Trophoblast cell (in vitro differentiated cells and primary cell): ENCODE results near the gene PKD2L1.
"Not testable (repeated sequence)": the region's sequence is repeated elsewhere in the genome, so short reads cannot be mapped to it uniquely, and the experiment has no call there.

Experiments
- DNase-seq, 2 donors: peaks; one replicate each; pipeline ENCODE4 v3.0.0-alpha.2; 2016
- H2AFZ ChIP-seq: 2 replicates; pipeline ENCODE4 v1.6.1; 2013; ENCODE audit warnings: low read length, moderate library complexity, mild to moderate bottlenecking; ENCODE audit not compliant: insufficient read depth, poor library complexity
- H2AK5ac ChIP-seq: 2 replicates; pipeline ENCODE4 v1.6.1; 2013; ENCODE audit warnings: mild to moderate bottlenecking, low read length
- H2BK120ac ChIP-seq: 2 replicates; pipeline ENCODE4 v1.6.1; 2013; ENCODE audit warnings: low read length, mild to moderate bottlenecking, moderate library complexity; ENCODE audit not compliant: insufficient read depth, poor library complexity
- H2BK12ac ChIP-seq: 2 replicates; pipeline ENCODE4 v1.6.1; 2013; ENCODE audit warnings: mild to moderate bottlenecking, low read length, moderate library complexity
- H2BK5ac ChIP-seq: 2 replicates; pipeline ENCODE4 v1.6.1; 2013; ENCODE audit warnings: low read length, low read depth, moderate library complexity, mild to moderate bottlenecking; ENCODE audit not compliant: poor library complexity
- H3K14ac ChIP-seq: 2 replicates; pipeline ENCODE4 v1.6.1; 2013; ENCODE audit warnings: mild to moderate bottlenecking, low read length
- H3K18ac ChIP-seq: 2 replicates; pipeline ENCODE4 v1.6.1; 2013; ENCODE audit warnings: mild to moderate bottlenecking, low read length
- H3K23ac ChIP-seq: 2 replicates; pipeline ENCODE4 v1.6.1; 2013; ENCODE audit warnings: low read length
- H3K27ac ChIP-seq: 2 replicates; pipeline ENCODE4 v1.5.1; 2013; ENCODE audit warnings: low read depth, mild to moderate bottlenecking, inconsistent platforms, low read length, moderate library complexity
- H3K27me3 ChIP-seq: 2 replicates; pipeline ENCODE4 v1.6.1; 2013; ENCODE audit warnings: inconsistent platforms, mild to moderate bottlenecking, low read length, moderate library complexity; ENCODE audit not compliant: insufficient read depth
- H3K36me3 ChIP-seq, 2 experiments: 1 replicate in 1 of 2; 2 replicates in 1 of 2; pipeline ENCODE4 v1.6.1; 2013; ENCODE audit warnings: low read length in 2 of 2, mild to moderate bottlenecking in 2 of 2, moderate library complexity in 1 of 2; ENCODE audit not compliant: insufficient read depth in 2 of 2, control insufficient read depth in 1 of 2
- H3K4ac ChIP-seq: 2 replicates; pipeline ENCODE4 v1.6.1; 2013; ENCODE audit warnings: low read depth, mild to moderate bottlenecking, low read length, moderate library complexity
- H3K4me1 ChIP-seq, 2 experiments: 1 replicate in 1 of 2; 2 replicates in 1 of 2; pipeline ENCODE4 v1.6.1; 2013; ENCODE audit warnings: low read length in 2 of 2, mild to moderate bottlenecking in 2 of 2, moderate library complexity in 1 of 2; ENCODE audit not compliant: insufficient read depth in 2 of 2, control insufficient read depth in 1 of 2
- H3K4me2 ChIP-seq: 2 replicates; pipeline ENCODE4 v1.6.1; 2013; ENCODE audit warnings: inconsistent platforms, mild to moderate bottlenecking, low read length, moderate library complexity
- H3K4me3 ChIP-seq: 2 replicates; pipeline ENCODE4 v1.5.1; 2013; ENCODE audit warnings: mild to moderate bottlenecking, low read depth, low read length, inconsistent platforms
- H3K79me1 ChIP-seq: one replicate; pipeline ENCODE4 v1.6.1; 2013; ENCODE audit warnings: low read length
- H3K79me2 ChIP-seq: 2 replicates; pipeline ENCODE4 v1.6.1; 2013; ENCODE audit warnings: low read length, mild to moderate bottlenecking; ENCODE audit not compliant: control insufficient read depth, insufficient read depth, poor library complexity
- H3K9ac ChIP-seq: 2 replicates; pipeline ENCODE4 v1.6.1; 2013; ENCODE audit warnings: mild to moderate bottlenecking, low read length
- H3K9me3 ChIP-seq: 2 replicates; pipeline ENCODE4 v1.6.1; 2013; ENCODE audit warnings: low read depth, mild to moderate bottlenecking, control low read depth, inconsistent platforms, low read length; ENCODE audit not compliant: insufficient read depth
- H4K12ac ChIP-seq: 2 replicates; pipeline ENCODE4 v1.6.1; 2013; ENCODE audit warnings: low read depth, mild to moderate bottlenecking, low read length, moderate library complexity
- H4K8ac ChIP-seq: 2 replicates; pipeline ENCODE4 v1.6.1; 2013; ENCODE audit warnings: low read depth, mild to moderate bottlenecking, low read length, moderate library complexity
- H4K91ac ChIP-seq: one replicate; pipeline ENCODE4 v1.6.1; 2013; ENCODE audit warnings: low read depth, mild to moderate bottlenecking, low read length, moderate library complexity
- WGBS: extraction: QIAGEN DNeasy Blood & Tissue Kit; methylation state at CpG from one replicate; pipeline ENCODE4 v1.1.7; 2013; ENCODE audit warnings: missing lambda C conversion rate; ENCODE audit not compliant: insufficient read length, insufficient coverage; ENCODE audit errors: extremely low coverage; 5-methylcytosine and 5-hydroxymethylcytosine counted together

The PKD2L1 gene

DNA sequence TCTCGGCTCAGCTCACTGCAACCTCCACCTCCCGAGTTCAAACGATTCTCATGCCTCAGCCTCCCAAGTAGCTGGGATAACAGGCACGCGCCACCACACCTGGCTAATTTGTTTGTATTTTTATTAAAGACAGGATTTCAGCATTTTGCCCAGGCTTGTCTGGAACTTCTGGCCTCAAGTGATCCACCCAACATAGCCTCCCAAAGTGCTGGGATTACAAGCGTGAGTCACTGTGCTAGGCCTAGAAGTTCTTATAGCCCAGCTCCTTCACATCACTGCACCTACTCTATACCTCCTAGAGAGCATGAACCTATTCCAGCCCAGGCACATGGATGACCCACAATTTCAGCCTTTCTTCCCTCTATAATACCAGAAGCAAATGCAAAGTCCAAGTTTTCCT is 42.3 kb downstream of the PKD2L1 start:
- H2BK12ac ChIP-seq: no peak overlapping the region
- peaks cover 2% of the 10 kb centered on the region for H3K9me3 ChIP-seq
- no peak overlapping the region for H4K91ac ChIP-seq
- no CpG with 5 or more reads among the region's 6 CpGs for WGBS
- DNase-seq: no peak
- no peak overlapping the region for H3K4me3 ChIP-seq
- H3K18ac ChIP-seq: no peak overlapping the region
- H2BK120ac ChIP-seq: no peak overlapping the region
- no peak overlapping the region for H2AFZ ChIP-seq
- no peak overlapping the region for H3K4ac ChIP-seq
- H3K14ac ChIP-seq: no peak overlapping the region
- H2AK5ac ChIP-seq: no peak overlapping the region
- no peak overlapping the region for H4K8ac ChIP-seq
- no peak overlapping the region for H4K12ac ChIP-seq
- H2BK5ac ChIP-seq: no peak overlapping the region
- no peaks in the 10 kb centered on the region for H3K27me3 ChIP-seq
- H3K4me2 ChIP-seq: no peak overlapping the region
- H3K36me3 ChIP-seq: peaks cover 2% of the 10 kb centered on the region in 2 experiments
- H3K4me1 ChIP-seq: peaks cover 0 to 2% of the 10 kb centered on the region in 2 experiments
- no peak overlapping the region for H3K9ac ChIP-seq
- peaks cover 5% of the 10 kb centered on the region for H3K79me1 ChIP-seq
- H3K23ac ChIP-seq: no peak overlapping the region
- no peak overlapping the region for H3K27ac ChIP-seq
- peaks cover 6% of the 10 kb centered on the region for H3K79me2 ChIP-seq

- H4K8ac ChIP-seq: peak within 1 kb of the TSS; percentile 77
- H2BK120ac ChIP-seq: peak within 1 kb of the TSS; percentile 22
- peak within 1 kb of the TSS; percentile 5 for H2BK5ac ChIP-seq
- H2BK12ac ChIP-seq: no peak within 1 kb of the TSS
- peak within 1 kb of the TSS; percentile 38 for H4K91ac ChIP-seq
- no CpG with 5 or more reads among the region's 63 CpGs for WGBS
- peak within 1 kb of the TSS; percentile 77 for H3K4me2 ChIP-seq
- H3K79me1 ChIP-seq: peaks cover 5% of the 10 kb centered on the region
- H3K4ac ChIP-seq: peak within 1 kb of the TSS; percentile 43
- H3K4me3 ChIP-seq: peak within 1 kb of the TSS; percentile 88
- peak within 1 kb of the TSS; percentile 45 for H3K9ac ChIP-seq
- no peak within 1 kb of the TSS for H2AK5ac ChIP-seq
- peak within 1 kb of the TSS; percentile 65 for H3K27ac ChIP-seq
- H3K36me3 ChIP-seq: peaks cover 2% of the 10 kb centered on the region in 2 experiments
- peaks cover 0 to 2% of the 10 kb centered on the region in 2 experiments for H3K4me1 ChIP-seq
- H3K9me3 ChIP-seq: peaks cover 2% of the 10 kb centered on the region
- H3K14ac ChIP-seq: peak within 1 kb of the TSS; percentile 23
- H3K27me3 ChIP-seq: no peaks in the 10 kb centered on the region
- peak; percentile 90 to 92 for DNase-seq
- H4K12ac ChIP-seq: peak within 1 kb of the TSS; percentile 67
- H3K79me2 ChIP-seq: peaks cover 6% of the 10 kb centered on the region
- H3K18ac ChIP-seq: peak within 1 kb of the TSS; percentile 15
- peak within 1 kb of the TSS; percentile 42 for H2AFZ ChIP-seq
- H3K23ac ChIP-seq: no peak within 1 kb of the TSS
These were observed 43.7 kb downstream of the PKD2L1 start, which contains the start of gene BLOC1S2 for GRCh38 chr10:100286051-100287033. Gene BLOC1S2, minus strand, starts transcription at chr10:100286680. Its CDS starts 21 bp downstream, at chr10:100286659.

DNA sequence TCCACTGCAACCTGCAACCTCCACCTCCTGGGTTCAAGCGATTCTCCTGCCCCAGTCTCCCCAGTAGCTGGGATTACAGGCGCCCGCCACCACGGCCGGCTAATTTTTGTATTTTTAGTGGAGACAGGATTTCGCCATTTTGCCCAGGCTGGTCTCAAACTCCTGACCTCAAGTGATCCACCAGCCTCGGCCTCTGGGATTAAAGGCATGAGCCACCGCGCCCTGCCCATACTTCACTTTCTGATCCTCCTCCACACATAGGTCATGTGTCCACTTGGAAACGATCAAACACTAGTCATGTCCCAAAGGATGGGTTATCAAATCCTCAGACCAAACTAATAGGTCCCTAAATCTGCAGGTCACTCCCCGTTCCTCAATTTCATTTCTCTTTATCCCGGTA is 44.7 kb downstream of the PKD2L1 start:
- peak overlapping the region; percentile 6 for H4K8ac ChIP-seq

DNA sequence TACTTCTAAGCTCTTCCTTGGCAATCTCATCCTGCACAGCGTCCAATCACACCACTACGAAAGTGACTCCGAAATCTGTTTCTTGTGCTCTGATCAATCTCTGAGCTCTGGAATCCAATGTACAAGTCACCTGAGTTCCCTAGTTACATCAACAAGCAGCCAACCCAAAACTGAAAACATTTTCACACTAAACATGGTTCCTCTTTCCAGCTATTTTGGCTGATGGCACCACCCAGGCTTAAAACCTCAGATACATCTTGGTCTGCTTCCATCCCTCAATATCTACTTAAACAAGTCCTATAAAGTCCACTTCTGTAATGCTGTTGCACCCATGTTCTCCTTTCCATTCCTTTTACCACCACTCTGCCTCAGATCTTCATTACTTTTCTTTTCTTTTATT is 47.1 kb downstream of the PKD2L1 start:
- H3K4me1 ChIP-seq: peaks cover 0 to 2% of the 10 kb centered on the region in 2 experiments
- no peak overlapping the region for H4K91ac ChIP-seq
- H3K9me3 ChIP-seq: peaks cover 2% of the 10 kb centered on the region
- H3K79me2 ChIP-seq: peaks cover 6% of the 10 kb centered on the region
- no peak overlapping the region for H3K18ac ChIP-seq
- no peak overlapping the region for H3K14ac ChIP-seq
- H3K9ac ChIP-seq: no peak overlapping the region
- H3K23ac ChIP-seq: no peak overlapping the region
- H2BK5ac ChIP-seq: no peak overlapping the region
- no peak for DNase-seq
- H3K27ac ChIP-seq: no peak overlapping the region
- no peak overlapping the region for H4K8ac ChIP-seq
- no peak overlapping the region for H2BK120ac ChIP-seq
- no peak overlapping the region for H4K12ac ChIP-seq
- no peak overlapping the region for H3K4me3 ChIP-seq
- no peak overlapping the region for H2AK5ac ChIP-seq
- WGBS: no CpG with 5 or more reads among the region's 3 CpGs
- H2AFZ ChIP-seq: no peak overlapping the region
- no peak overlapping the region for H3K4me2 ChIP-seq
- H3K79me1 ChIP-seq: peaks cover 5% of the 10 kb centered on the region
- peak overlapping the region; percentile 35 for H3K4ac ChIP-seq
- H3K27me3 ChIP-seq: no peaks in the 10 kb centered on the region
- H3K36me3 ChIP-seq: peaks cover 12 to 14% of the 10 kb centered on the region in 2 experiments
- no peak overlapping the region for H2BK12ac ChIP-seq

More for the DNA sequence above, 44.7 kb downstream of the PKD2L1 start:
- not testable (repeated sequence) for H2BK5ac ChIP-seq, H2AFZ ChIP-seq, H3K4me1 ChIP-seq, H3K27me3 ChIP-seq, DNase-seq, H3K79me1 ChIP-seq, H3K23ac ChIP-seq, H2BK12ac ChIP-seq, H3K9ac ChIP-seq, H4K12ac ChIP-seq, H3K4me3 ChIP-seq, H3K18ac ChIP-seq, H3K9me3 ChIP-seq, H3K36me3 ChIP-seq, H2AK5ac ChIP-seq, H3K79me2 ChIP-seq, H2BK120ac ChIP-seq
- Histone ChIP-seq H3K27ac (peak overlapping the region; percentile 65), H3K4ac (peak overlapping the region; percentile 43), H4K91ac (peak overlapping the region; percentile 25), H3K14ac (peak overlapping the region; percentile 7), H3K4me2 (peak overlapping the region; percentile 77)
- WGBS: no CpG with 5 or more reads among the region's 12 CpGs
